ENCODE measurements around the gene CDC5L.

Gene CDC5L

GRCh38 chr6:44375071-44375470 is 12.4 kb upstream of the CDC5L start:
- no peak for DNase-seq

GRCh38 chr6:44377484-44377883 is 10.0 kb upstream of the CDC5L start:
- DNase-seq, result no peak

- DNase-seq, result no peak
These were observed 9.5 kb upstream of the CDC5L start for GRCh38 chr6:44377971-44378370.

- DNase-seq, result peak; percentile 93
These were observed 5.8 kb upstream of the CDC5L start for GRCh38 chr6:44381739-44382138.

- no peak for DNase-seq
These were observed 1.1 kb upstream of the CDC5L start for GRCh38 chr6:44386364-44386928.

- DNase-seq, result peak; percentile 42
These were observed 569 bp upstream of the CDC5L start for GRCh38 chr6:44386929-44387345.

- no peak for DNase-seq
These were observed 605 bp downstream of the CDC5L start for GRCh38 chr6:44388135-44388487.

- no peak for DNase-seq
These were observed 1.4 kb downstream of the CDC5L start for GRCh38 chr6:44388887-44389286.

- DNase-seq, result no peak
These were observed 2.7 kb downstream of the CDC5L start for GRCh38 chr6:44390158-44390683.

- no peak for DNase-seq
These were observed 8.0 kb downstream of the CDC5L start for GRCh38 chr6:44395501-44395900.

GRCh38 chr6:44396968-44397367 is 9.5 kb downstream of the CDC5L start:
- DNase-seq, result no peak

- DNase-seq, result no peak
These were observed 10.1 kb downstream of the CDC5L start for GRCh38 chr6:44397424-44398164.

GRCh38 chr6:44399991-44400390 is 12.5 kb downstream of the CDC5L start:
- DNase-seq, result no peak

GRCh38 chr6:44400572-44400971 is 13.1 kb downstream of the CDC5L start:
- no peak for DNase-seq

- no peak for DNase-seq
These were observed 13.6 kb downstream of the CDC5L start for GRCh38 chr6:44401138-44401537.

- no peak for DNase-seq
These were observed 16.7 kb downstream of the CDC5L start for GRCh38 chr6:44404022-44404714.

- DNase-seq, result no peak
These were observed 17.2 kb downstream of the CDC5L start for GRCh38 chr6:44404715-44405099.

- no peak for DNase-seq
These were observed 20.6 kb downstream of the CDC5L start for GRCh38 chr6:44407951-44408670.

GRCh38 chr6:44409207-44409794 is 21.8 kb downstream of the CDC5L start:
- DNase-seq, result no peak

- no peak for DNase-seq
These were observed 22.9 kb downstream of the CDC5L start for GRCh38 chr6:44410363-44410762.

GRCh38 chr6:44411141-44411540 is 23.6 kb downstream of the CDC5L start:
- no peak for DNase-seq

- DNase-seq, result no peak
These were observed 27.9 kb downstream of the CDC5L start for GRCh38 chr6:44415449-44415848.
